Frontal cortex (tissue), 4 donors: ENCODE data around the gene NONO. TPM values are rescaled to one million over a fixed set of nuclear protein-coding genes. Genes with fewer than 3 reads are reported as not detected.
"Not testable (repeated sequence)": the region's sequence is repeated elsewhere in the genome, so short reads cannot be mapped to it uniquely, and the experiment has no call there.

ENCODE experiments used
- DNase-seq, 2 donors: peaks; one replicate each; pipeline ENCODE4 v3.0.0; 2012; ENCODE audit warnings: low spot score in 2 of 2
- FAIRE-seq: peaks from 2 replicates; lab custom pipeline; 2012; peaks lifted over from hg19 to GRCh38; lab: Jason Lieb, UNC
- total RNA-seq: library from RNA; depleted of rRNA; stranded (reverse); fragments of >200 nt; gene quantifications from one replicate; pipeline ENCODE4 v1.2.3, GENCODE V29; 2014
- donor health status: control.
- donor health status: control.
- donor health status: control.

The NONO gene
- total RNA-seq, 1 donor from 2014 or later, result 402 TPM

DNA sequence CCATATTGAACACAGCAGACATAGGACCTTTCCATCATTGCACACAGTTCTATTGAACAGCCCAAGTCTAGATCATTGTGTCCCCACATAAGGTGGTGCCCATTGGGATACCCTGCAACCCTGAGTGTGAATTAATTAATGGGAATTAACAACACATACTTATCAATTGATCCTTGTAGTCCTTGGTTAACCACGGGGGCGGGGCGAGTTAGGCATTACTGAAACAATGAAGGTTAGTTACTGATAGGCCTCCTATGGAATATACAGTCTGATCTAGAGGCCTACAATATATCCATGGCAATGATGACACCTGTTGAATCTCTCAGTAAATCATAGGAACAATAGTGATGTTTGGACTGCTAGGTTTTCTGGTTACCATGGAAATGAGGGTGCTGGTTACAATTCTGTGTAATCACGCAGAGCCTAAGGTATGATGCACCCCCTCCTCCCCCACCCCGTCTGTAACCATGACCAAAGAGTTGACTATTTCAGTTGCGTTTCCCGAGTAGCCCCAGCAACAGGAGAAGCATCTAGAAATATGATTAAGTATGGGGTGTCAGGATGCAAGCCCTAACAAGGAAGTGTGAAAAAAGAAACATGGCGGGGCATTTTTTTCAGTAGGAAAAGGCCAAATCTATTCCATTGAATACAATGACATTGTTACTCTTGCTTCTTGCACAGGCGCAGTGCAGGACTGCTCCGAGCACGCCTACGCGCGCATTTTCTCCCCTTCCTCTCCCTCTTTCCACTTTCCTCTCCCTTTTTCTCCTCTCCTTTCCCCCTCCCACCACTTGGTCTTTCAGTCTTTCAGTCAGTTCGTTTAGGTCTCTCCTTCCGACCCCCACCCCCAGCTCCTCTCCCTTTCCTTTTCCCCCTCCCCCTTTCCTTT, 677 bp upstream of the NONO start:
- DNase-seq (peak in 1 of 2 donors; percentile 3), FAIRE-seq (no peak)

- FAIRE-seq, result peak; percentile 71
These were observed 2.5 kb downstream of the NONO start for GRCh38 chrX:71285929-71286328.

GRCh38 chrX:71291381-71291780, 7.9 kb downstream of the NONO start:
- FAIRE-seq (no peak), DNase-seq (no peak)

More at GRCh38 chrX:71285929-71286328, 2.5 kb downstream of the NONO start:
- no peak for DNase-seq

GRCh38 chrX:71292669-71293365, 9.4 kb downstream of the NONO start:
- no peak for DNase-seq
- no peak for FAIRE-seq

DNA sequence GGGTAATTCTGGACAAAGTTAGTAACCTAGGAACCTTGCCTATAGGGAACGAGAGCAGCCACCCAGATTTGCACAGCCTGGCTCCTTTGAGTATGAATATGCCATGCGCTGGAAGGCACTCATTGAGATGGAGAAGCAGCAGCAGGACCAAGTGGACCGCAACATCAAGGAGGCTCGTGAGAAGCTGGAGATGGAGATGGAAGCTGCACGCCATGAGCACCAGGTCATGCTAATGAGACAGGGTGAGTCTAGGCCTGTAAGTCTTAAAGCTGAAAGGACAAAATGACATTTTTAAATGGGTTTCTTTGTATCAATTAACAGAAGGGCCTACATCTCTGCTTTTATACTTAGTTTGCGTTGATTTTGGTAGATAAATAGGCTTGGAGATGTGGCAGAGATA, 13.4 kb downstream of the NONO start:
- DNase-seq (no peak), FAIRE-seq (no peak)

DNA sequence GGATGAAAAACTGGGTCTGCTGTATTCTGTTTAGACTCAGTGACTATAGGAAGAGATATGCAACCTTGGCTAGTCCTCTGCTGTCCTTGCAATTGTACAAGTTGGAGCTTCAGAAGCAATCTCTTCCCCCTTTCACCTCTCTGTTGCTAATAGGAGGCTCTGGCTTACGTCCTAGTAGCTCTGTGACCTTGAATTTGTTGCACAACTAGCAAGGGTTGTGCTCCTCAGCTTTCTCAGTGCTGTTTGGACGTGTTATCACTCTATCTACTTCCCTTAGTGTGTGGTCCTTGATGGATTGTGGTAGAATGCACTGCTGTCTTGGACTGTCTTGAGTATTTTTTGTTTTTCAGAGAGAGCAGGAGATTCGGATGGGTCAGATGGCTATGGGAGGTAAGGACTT, 14.7 kb downstream of the NONO start:
- DNase-seq (no peak), FAIRE-seq (no peak)

GRCh38 chrX:71300064-71300463, 16.6 kb downstream of the NONO start:
- DNase-seq, FAIRE-seq: not testable (repeated sequence)

DNA sequence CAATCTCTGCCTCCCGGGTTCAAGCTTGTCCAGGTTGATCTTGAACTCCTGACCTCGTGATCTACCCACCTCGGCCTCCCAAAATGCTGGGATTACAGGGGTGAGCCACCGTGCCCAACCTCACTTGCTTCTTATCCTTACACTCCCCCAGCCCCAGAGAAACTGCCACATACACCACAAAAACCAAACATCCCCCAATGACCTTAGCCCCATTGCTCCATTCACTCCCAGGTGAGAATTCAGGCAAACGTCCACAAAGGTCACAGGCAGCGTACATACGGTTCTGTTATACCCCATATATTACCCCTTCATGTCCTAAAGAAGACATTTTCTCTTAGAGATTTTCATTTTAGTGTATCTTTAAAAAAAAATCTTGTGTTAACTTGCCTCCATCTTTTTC, 17.1 kb downstream of the NONO start:
- FAIRE-seq, result not testable (repeated sequence)

GRCh38 chrX:71301195-71301924, 17.9 kb downstream of the NONO start, which contains the start of gene ITGB1BP2:
Gene ITGB1BP2, plus strand, starts transcription at chrX:71301750. Its CDS starts 57 bp downstream, at chrX:71301807.
- DNase-seq (peak in 1 of 2 donors; percentile 6), FAIRE-seq (no peak)

More for the DNA sequence above, 17.1 kb downstream of the NONO start:
- not testable (repeated sequence) for DNase-seq

DNA sequence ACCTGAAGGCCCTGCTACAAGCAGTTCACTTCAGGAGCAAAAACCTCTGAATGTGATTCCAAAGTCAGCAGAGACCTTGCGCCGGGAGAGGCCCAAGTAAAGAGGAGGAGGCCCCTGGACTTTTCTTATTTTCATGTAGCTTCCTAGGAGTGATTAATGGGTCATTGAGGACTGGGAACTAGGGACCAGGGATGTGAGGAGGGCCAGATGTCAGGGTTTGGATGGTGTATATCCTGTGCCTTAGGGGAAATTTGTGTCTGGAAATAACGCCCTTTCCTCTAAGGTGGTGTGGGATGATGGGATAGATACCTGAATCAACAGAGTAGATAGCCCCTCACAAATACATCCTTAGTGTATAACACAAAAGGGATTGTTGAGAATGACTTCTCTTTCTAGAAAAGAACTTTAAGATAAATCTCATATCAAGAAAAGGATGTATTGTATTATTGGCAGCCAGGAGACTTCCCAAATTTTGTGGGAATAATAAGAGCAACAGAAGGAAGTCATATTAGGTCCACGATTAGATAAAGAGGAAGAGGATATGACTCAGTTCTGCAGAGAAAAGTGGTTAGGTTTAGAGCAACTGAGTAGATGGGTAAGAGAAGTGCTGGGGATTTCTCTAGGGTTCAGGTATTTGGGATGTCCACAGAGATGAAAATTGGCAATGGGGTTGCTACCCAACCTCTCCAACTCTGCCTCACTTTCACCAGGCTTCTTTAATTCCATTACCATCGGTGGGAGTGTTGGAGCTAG, 19.2 kb downstream of the NONO start:
- FAIRE-seq (no peak), DNase-seq (no peak)

DNA sequence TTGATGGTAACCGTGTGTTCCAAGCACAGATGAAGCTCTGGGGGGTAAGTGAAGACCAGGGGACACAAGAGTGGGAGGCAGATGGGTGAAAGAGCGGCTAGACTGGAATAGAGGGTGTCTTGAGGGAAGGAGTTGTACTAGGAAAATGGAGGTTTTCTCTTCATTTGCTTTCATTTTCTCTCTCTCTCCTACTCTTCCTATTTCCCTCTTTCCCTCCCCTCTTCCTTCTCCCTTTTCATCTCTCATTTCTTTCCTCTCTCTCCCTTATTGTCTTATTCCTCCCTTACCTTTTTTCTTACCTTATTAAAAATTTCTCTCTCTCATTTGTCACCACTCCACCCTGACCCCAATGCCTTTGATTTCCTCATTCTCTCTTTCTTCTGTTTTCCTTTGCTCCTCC, 21.1 kb downstream of the NONO start:
- FAIRE-seq (no peak), DNase-seq (no peak)

DNA sequence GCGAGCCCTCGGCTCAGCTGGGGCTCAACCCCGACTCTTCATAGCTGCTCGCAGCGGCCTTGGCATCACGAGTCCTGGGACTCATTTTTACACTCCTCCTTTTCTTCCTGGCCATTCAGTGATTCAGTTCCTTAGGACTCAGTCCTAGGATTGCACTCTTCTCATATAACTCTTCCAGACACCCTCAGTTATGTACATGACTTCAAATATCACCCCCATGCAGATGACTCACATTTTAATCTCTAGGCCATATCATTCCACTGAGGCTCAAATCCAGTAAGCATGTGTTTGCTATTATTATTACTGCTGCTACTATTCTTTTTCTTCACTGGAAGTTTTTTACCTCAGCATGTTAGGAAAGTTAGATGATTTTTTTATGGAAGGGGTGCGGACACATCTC, 32.5 kb downstream of the NONO start:
- DNase-seq (no peak), FAIRE-seq (no peak)

GRCh38 chrX:71316959-71317358, 33.5 kb downstream of the NONO start:
- FAIRE-seq, result peak; percentile 17
- not testable (repeated sequence) for DNase-seq

DNA sequence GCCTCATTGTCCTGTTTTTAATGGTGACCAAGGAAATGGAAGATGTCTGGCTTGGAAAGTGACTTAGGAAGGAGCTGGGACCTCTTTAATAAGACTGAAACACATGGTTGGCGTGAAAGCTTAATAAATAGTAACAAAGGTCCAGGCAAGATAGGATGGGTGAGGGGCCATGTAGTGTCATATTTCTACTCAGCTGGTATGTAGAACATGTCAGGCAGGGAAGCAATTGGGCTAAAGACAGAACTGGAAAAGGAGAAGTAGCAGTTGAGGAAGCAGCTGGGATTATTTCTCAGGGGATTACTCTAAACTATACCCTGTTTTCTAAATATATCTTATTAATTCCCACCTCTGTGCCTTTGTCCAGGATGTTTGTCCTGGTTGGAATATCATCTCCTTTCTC, 36.7 kb downstream of the NONO start:
- FAIRE-seq (no peak), DNase-seq (no peak)

DNA sequence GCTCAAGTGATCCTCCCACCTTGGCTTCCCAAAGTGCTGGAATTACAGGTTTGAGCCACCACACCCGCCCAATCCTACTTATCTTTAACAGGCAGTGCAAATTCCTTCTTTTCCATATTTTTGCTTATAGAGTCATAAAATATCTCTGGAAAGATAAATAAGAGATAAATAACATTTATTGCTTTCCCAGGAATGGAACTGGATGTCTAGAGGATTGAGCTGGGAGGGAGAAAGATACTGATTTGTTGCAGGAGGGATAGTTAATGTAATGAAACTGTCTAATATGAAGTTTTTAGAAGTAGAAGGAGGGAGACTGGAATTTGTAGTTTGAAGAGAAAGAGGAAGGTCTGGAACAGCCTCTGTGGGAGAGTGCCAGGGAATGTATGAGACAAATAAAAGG, 38.3 kb downstream of the NONO start:
- DNase-seq (no peak), FAIRE-seq (no peak)

DNA sequence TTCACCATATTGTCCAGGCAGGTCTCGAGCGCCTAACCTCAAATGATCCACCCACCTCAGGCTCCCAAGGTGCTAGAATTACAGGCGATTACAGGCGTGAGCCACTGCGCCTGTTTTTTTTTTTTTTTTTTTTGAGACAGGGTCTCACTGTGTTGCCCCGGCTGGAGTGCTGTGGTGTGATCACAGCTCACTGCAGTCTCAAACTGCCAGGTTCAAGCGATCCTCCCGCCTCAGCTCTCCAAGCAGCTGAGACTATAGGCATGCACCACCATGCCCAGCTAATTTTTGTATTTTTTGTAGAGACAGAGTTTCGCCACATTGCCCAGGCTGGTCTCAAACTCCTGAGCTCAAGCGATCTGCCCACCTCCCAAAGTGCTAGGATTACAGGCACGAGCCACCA, 41.0 kb downstream of the NONO start:
- DNase-seq, FAIRE-seq: not testable (repeated sequence)

- DNase-seq, result no peak
- FAIRE-seq, result no peak
These were observed 43.0 kb downstream of the NONO start for GRCh38 chrX:71326394-71326793.

GRCh38 chrX:71349151-71349665, 65.8 kb downstream of the NONO start:
- not testable (repeated sequence) for DNase-seq, FAIRE-seq

GRCh38 chrX:71349867-71350266, 66.4 kb downstream of the NONO start:
- not testable (repeated sequence) for FAIRE-seq, DNase-seq
